Cardiac fibroblast (primary cell): Measurements from ENCODE around the gene NRCAM.

Source experiments
- DNase-seq, 2 donors: peaks; one replicate each; pipeline versions ENCODE4 v3.0.0 to v3.0.0-alpha.2; 2010; ENCODE audit warnings: low read depth in 2 of 2
- H3K4me3 ChIP-seq, 2 donors: replicated peaks in 1 of 2; 1 replicate in 1 of 2; 2 replicates in 1 of 2; pipeline ENCODE4 v1.5.1; 2011; ENCODE audit warnings: low read depth in 2 of 2, low read length in 2 of 2, mild to moderate bottlenecking in 2 of 2, moderate library complexity in 1 of 2
- TF ChIP-seq, protein P1 (sequence below): IDR thresholded peaks from one replicate; pipeline ENCODE4 v1.5.1; 2011; ENCODE audit warnings: low read depth, mild to moderate bottlenecking, low read length, inconsistent platforms

Gene NRCAM

DNA sequence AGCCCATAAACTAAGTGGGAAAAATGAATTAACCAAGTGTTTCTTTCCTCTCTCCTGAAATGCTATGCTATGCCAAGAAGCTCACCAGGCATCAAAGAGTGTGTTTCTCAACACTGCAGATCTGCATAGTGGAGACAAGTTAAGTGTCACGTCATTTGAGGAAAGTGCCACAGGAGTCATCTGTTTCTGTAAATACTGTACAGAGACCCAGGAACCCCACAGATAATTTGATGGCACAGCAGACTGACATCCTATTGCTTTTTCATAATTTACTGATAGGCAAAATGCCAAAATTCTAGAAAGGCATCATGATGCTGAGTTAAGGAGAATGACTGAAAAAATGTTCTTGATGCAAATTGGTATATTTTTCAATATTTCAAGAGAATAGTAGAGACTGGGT lies 124.3 kb downstream of the NRCAM start:
- H3K4me3 ChIP-seq, result no peak overlapping the region
- DNase-seq, result no peak
- TF ChIP-seq, protein P1, sequence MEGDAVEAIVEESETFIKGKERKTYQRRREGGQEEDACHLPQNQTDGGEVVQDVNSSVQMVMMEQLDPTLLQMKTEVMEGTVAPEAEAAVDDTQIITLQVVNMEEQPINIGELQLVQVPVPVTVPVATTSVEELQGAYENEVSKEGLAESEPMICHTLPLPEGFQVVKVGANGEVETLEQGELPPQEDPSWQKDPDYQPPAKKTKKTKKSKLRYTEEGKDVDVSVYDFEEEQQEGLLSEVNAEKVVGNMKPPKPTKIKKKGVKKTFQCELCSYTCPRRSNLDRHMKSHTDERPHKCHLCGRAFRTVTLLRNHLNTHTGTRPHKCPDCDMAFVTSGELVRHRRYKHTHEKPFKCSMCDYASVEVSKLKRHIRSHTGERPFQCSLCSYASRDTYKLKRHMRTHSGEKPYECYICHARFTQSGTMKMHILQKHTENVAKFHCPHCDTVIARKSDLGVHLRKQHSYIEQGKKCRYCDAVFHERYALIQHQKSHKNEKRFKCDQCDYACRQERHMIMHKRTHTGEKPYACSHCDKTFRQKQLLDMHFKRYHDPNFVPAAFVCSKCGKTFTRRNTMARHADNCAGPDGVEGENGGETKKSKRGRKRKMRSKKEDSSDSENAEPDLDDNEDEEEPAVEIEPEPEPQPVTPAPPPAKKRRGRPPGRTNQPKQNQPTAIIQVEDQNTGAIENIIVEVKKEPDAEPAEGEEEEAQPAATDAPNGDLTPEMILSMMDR, result no peak

DNA sequence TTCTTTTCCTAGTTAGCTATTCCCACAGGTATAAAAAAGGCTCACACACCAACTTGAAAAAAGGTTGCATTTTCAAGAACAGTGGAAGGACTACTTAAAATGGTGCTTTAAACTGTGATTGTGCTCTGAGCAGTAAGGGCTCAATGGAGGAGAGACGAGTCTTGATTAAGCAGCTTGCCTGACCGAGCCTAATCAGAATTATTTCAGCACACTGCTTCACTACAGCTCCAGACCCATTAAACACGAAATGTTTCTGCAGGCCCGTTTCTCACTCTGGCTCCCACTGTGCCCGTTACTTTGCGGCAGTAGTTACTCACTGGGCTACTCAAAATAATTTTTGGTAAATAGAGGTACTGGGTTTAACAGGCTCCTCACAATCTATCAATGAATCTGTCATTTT lies 126.0 kb downstream of the NRCAM start:
- TF ChIP-seq, protein P1, result no peak
- H3K4me3 ChIP-seq, result no peak overlapping the region

DNA sequence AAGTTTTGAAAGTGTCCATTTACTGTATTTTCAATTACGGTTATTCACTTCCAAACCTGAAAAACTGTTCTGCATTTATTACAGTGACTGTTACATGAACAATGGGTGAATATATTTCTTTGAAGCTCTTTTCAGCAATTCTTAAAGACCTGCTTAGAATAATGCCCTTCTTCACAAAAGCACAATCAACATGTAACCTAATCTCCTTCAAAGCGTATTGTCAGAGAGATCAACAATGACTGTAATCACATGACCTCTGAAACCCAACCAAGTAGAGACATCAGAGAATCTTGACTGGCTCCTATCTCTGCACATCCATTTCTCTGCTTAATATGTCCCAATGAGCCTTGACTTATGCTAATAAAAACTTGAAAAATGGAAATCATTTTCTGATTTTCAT lies 126.7 kb downstream of the NRCAM start:
- TF ChIP-seq, protein P1, result no peak
- DNase-seq, result no peak
- no peak overlapping the region for H3K4me3 ChIP-seq

More for the DNA sequence above, 126.0 kb downstream of the NRCAM start:
- DNase-seq, result no peak

DNA sequence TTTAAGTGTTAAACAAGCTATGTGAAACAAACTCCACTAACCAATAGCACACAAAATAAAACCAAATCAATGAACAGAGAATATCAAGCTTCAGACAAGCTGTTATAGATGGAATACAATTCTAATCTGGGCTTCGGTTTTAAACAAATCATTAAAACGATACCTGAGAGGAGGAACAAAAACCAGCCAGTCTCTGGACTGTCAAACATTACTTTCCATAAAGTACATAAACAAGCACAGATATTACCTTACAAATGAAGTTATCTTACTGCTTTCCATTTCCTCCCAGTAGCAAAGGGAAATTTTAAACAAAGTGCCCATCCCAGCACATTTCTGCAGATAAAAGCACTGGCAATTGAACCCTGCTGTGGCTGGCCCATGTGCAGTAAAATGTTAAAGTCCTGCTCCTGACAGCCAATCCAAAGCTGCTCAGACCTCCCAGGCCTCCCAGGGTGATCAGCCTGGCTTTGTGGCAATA lies 128.0 kb downstream of the NRCAM start:
- TF ChIP-seq, protein P1, result no peak
- no peak overlapping the region for H3K4me3 ChIP-seq
- no peak for DNase-seq

DNA sequence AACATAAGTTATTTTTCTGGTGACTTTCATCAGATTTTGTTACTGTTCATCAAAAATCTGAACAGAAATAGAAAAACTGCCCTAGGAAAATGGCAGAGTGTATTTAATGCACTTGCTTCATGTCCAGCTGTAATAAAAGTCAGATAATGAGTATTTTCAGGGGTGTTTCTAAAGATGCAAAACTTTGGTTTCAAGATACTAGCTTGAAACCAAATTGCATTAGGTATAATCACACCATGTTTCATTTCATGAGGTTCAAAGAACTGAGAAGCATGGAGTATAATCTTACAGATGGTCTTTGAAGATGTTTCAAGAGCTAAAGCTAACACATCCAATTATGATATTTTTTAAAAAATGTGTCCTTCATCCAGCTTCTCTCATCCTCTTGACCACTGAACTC lies 128.9 kb downstream of the NRCAM start:
- no peak overlapping the region for H3K4me3 ChIP-seq
- no peak for DNase-seq
- TF ChIP-seq, protein P1, result no peak

DNA sequence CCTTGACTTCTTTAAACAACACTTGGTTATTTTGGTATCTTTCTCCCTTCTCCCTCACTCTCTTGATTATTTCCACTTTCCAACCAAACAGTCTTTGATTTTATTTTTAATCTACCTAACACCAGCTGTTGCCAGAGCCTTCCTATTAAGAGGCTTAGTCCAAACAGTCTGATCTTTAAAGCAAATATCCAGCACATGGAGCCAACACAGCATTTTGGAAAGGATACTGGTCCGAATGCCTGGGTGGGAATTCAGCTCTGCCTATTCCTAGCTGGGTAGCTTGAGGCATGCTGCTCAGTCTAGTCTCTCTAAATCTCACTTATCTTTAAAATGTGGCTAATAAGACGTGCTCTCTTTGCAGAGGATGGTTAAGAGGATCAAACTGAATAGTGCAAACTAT lies 129.3 kb downstream of the NRCAM start:
- H3K4me3 ChIP-seq, result no peak overlapping the region
- no peak for DNase-seq
- TF ChIP-seq, protein P1, result no peak
